HUES6 (cell line): ENCODE measurements around the gene TMEM131L.

ENCODE experiments used
- H3K27ac ChIP-seq: 2 replicates; pipeline ENCODE4 v1.7.0; 2013; ENCODE audit warnings: low read depth, mild to moderate bottlenecking, low read length, inconsistent platforms
- H3K27me3 ChIP-seq: 2 replicates; pipeline ENCODE4 v1.6.1; 2013; ENCODE audit warnings: low read length; ENCODE audit not compliant: control insufficient read depth, insufficient read depth
- H3K36me3 ChIP-seq: 2 replicates; pipeline ENCODE4 v1.6.1; 2013; ENCODE audit warnings: low read length; ENCODE audit not compliant: control insufficient read depth, insufficient read depth
- H3K4me1 ChIP-seq: 2 replicates; pipeline ENCODE4 v1.6.1; 2013; ENCODE audit warnings: low read length; ENCODE audit not compliant: control insufficient read depth, insufficient read depth
- H3K4me3 ChIP-seq: 2 replicates; pipeline ENCODE4 v1.5.1; 2013; ENCODE audit warnings: low read depth, low read length
- H3K9ac ChIP-seq: one replicate; pipeline ENCODE4 v1.6.1; 2013; ENCODE audit warnings: mild to moderate bottlenecking, low read length
- H3K9me3 ChIP-seq: 2 replicates; pipeline ENCODE4 v1.6.1; 2013; ENCODE audit warnings: low read depth, low read length; ENCODE audit not compliant: control insufficient read depth, insufficient read depth

Gene TMEM131L

DNA sequence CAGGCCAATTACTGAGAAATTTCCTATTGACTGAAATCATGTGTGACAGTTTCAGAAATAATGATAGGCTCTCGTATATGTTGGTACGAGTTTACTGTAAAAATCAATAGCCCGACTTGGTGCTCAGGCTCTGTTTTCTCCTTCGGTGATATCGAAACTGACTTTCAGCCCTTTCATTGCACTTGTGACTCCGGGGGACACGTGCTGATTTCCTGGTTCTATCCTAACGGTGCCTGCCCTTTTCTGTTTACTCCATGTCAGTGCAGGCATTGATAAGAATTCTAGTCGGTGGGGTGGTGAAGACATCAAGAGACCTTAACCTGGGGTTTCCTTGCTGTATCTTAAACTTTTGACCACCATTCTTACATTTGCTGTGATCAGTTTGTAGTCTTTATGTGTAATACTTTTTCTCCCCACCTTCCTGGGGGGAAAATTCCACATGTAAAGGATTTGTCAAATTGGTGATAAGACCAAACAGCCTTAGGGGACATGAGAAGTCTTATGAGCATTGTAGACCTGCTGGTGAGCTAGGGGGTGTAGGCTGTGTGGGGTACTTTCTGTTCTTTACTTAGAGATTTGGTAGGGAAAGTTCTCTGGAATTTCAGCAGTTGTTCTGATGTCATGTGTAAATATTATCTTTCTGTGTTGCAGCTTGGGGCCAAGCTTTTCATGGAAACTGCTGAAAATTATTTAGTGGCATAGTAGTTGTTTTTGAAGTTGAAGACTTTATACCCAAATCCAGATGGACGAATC lies 52.7 kb downstream of the TMEM131L start:
- Histone ChIP-seq H3K9ac (no peak overlapping the region), H3K9me3 (no peaks in the 10 kb centered on the region), H3K4me1 (peaks cover 40% of the 10 kb centered on the region), H3K27ac (no peak overlapping the region), H3K36me3 (no peaks in the 10 kb centered on the region), H3K27me3 (no peaks in the 10 kb centered on the region), H3K4me3 (no peak overlapping the region)

DNA sequence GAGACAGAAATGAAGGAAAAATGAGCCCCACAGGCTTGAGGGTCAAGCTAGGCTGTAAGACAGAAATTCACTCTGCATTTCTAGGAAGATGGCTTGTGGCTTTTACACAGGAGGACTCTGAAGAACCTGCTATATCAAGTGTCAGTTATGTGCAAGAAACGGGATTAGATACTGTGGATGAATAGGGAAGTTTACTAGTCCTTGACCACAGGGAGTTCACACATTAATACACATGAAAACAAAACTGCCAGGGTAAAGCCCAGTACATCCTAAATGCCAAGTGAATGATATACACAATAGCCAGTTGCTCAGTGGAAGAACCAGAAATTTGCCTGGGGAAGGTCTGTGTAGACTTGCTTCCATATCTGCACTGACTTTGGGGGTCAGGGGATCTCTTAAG lies 53.5 kb downstream of the TMEM131L start:
- H3K27ac ChIP-seq = no peak overlapping the region
- peaks cover 40% of the 10 kb centered on the region for H3K4me1 ChIP-seq
- H3K36me3 ChIP-seq = no peaks in the 10 kb centered on the region
- no peak overlapping the region for H3K9ac ChIP-seq
- no peaks in the 10 kb centered on the region for H3K27me3 ChIP-seq
- no peak overlapping the region for H3K4me3 ChIP-seq
- H3K9me3 ChIP-seq = no peaks in the 10 kb centered on the region

DNA sequence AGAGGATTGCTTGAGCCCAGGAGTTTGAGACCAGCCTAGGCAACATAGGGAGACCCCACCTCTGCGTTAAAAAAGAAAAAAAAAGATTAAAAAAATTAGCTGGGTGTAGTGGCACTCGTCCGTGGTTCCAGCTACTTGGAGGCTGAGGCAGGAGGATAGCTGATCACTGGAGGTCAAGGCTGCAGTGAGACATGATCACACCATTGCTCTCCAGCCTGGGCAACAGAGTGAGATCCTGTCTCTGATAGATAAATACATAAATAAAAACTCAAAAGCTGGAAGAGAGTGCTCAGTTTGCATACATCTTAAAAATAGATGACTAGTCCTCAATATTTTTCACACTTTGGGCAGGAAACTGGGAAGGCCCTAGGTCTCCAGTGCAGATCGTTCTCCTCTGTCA lies 54.1 kb downstream of the TMEM131L start:
- Histone ChIP-seq H3K9ac (no peak overlapping the region), H3K4me1 (peaks cover 40% of the 10 kb centered on the region)

DNA sequence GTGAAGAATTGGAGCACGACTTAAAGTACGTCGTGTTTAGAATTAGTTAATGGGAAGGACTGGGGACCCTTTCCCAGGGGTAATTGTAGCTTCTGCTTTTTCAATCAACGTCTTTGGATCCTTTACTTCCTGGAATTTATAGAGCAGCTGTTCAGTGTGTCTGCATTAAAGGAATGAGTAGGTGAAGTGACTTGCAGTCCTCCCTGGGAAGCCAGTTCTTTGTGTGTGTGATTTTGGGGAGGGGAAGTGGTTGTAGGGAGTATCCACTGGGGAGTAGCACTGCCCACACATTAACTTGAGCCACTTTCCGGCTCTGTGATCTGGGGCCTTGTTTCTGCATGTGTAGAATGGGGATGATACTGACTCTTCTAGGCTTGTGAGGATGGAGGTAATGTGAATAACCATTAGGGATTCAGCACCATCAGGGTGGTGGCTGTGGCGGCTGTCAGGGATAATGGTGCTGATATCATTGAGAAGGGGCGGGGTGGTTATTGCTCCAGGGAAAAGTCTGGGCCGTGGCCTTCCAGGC lies 54.7 kb downstream of the TMEM131L start:
- Histone ChIP-seq H3K4me1 (peaks cover 40% of the 10 kb centered on the region), H3K4me3 (no peak overlapping the region), H3K9ac (no peak overlapping the region), H3K36me3 (no peaks in the 10 kb centered on the region), H3K9me3 (no peaks in the 10 kb centered on the region), H3K27ac (no peak overlapping the region), H3K27me3 (no peaks in the 10 kb centered on the region)

More for the DNA sequence above, 54.1 kb downstream of the TMEM131L start:
- H3K9me3 ChIP-seq = no peaks in the 10 kb centered on the region
- no peak overlapping the region for H3K4me3 ChIP-seq
- H3K36me3 ChIP-seq = no peaks in the 10 kb centered on the region
- H3K27ac ChIP-seq = no peak overlapping the region
- H3K27me3 ChIP-seq = no peaks in the 10 kb centered on the region

DNA sequence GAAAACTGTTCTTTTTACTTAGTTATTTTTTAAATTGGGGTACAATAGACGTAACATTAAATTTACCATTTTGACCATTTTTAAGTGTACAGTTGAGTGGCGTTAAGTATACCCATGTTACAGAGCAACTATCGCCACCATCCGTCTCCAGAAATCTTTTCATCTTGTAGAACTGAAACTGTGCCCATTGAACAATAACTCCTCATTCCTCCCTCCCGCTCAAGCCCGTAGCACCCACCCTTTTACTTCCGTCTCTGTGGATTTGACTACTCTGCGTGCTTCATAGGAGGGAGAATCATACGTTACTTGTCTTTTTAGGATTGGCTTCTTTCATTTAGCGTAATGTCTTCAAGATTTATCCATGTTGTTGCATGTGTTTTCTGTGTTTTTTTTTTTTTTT lies 55.3 kb downstream of the TMEM131L start:
- Histone ChIP-seq H3K4me1 (peaks cover 40% of the 10 kb centered on the region), H3K9ac (no peak overlapping the region), H3K4me3 (no peak overlapping the region), H3K27me3 (no peaks in the 10 kb centered on the region), H3K27ac (no peak overlapping the region), H3K36me3 (no peaks in the 10 kb centered on the region), H3K9me3 (no peaks in the 10 kb centered on the region)

DNA sequence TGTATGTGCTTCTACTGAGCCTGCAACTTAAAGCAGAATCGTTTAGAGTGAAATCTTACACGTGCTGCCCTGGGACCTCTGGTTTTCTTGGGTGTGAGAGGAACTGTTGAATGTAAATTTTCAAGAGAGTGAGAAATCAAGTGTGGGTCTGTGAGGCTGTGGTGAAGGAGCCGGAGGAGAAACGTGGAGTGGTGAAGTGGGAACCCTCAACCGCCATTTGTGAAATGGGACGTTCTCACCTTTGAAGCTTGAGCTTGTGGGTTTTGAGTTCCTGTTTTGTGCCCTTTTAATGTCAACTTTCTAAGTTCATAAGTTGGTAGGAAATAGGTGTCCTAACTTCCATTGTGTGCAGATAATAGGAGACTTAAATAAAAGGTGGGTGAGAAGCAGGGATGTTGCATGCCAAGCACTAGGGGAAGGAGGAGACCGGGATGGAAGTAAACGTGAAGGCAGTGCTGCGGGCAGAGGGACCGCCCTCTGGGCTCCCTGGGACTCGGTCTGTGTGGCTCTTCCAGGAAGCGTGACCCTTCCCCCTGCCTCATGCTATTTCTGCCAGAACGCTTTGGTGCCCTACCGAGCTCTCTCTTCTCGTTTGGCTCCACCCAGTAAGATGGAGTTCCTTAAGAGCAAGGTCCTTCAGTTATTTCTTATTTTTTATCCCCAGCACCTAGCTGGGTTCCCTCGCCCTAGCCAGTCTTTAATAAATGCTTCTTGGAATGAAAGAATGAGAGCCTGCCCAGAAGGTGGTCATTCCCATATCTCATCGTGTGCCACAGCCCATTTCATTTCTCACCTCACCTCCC lies 56.0 kb downstream of the TMEM131L start:
- H3K4me3 ChIP-seq = no peak overlapping the region
- no peaks in the 10 kb centered on the region for H3K9me3 ChIP-seq
- H3K4me1 ChIP-seq = peaks cover 40% of the 10 kb centered on the region
- no peak overlapping the region for H3K9ac ChIP-seq
- H3K36me3 ChIP-seq = no peaks in the 10 kb centered on the region
- 0 out of 2 replicates have a peak overlapping the region, but pooled peaks have one; percentile 4 for H3K27ac ChIP-seq
- no peaks in the 10 kb centered on the region for H3K27me3 ChIP-seq

DNA sequence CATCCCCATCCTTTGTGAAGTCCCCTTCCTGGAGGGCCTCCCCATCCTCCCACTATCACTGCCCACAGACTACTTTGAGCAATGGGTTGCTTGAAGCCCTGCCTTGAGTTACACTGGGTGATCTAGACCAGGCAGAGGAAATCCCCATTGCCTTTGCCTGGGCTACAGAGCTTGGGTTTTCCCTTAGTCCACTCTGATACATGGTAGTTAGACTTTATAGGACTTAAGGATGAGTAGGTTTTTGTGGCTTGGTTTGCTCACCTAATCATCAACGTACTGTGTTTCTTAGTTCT lies 56.6 kb downstream of the TMEM131L start:
- H3K4me3 ChIP-seq = no peak overlapping the region
- peaks cover 40% of the 10 kb centered on the region for H3K4me1 ChIP-seq
- 0 out of 2 replicates have a peak overlapping the region, but pooled peaks have one; percentile 4 for H3K27ac ChIP-seq
- no peak overlapping the region for H3K9ac ChIP-seq
- H3K36me3 ChIP-seq = no peaks in the 10 kb centered on the region
- no peaks in the 10 kb centered on the region for H3K9me3 ChIP-seq
- H3K27me3 ChIP-seq = no peaks in the 10 kb centered on the region

DNA sequence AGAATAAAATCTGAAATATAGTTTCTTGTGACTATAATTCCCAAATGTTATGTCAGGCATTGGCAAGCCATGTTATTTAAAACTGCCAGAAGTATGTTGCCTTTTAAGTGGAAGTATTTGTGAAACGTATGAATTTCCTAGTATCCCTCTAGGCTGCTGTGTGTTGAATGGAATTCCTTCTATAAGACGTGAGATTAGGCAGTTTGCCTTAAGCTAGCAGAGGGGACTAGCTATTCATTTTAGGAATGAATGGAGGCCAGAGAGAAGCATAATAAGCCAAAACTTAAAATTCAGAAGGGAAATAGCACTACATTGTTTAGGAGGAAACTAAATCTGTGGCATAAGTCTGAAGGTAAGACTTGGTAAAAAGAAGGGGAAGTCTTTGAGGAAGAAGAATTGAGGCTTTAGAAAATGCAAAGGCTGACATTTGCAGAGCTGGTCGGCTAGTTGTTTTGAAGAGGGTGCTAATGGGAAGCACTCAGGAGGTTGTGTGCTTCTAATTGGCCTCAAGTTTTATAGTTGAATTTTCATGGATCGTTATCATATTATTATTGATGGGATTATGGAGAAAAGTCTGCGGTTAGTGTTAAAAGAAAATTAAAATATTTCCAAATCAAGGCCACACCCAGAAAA lies 57.1 kb downstream of the TMEM131L start:
- peaks cover 40% of the 10 kb centered on the region for H3K4me1 ChIP-seq

DNA sequence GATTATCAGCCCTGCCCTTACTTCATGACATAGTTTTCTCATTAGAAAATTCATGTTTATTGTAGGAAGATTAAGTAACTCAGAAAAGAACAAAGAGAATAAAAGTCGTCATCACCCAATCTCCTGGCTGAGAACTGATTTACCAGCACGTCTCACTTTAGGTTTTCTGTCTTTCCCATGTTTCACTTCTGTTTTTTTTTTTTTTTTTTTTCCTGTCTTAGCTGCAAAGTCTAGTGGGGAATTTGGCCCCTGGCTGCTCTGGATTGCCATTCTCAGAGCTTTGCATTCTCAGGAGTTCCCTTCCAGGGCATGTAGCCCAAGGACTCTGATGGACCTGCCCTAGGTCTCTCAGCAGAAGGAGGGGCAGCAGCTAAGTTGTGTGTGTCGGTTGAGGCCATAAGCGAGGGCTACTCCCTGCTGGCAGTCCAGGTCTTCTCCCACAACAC lies 57.8 kb downstream of the TMEM131L start:
- no peak overlapping the region for H3K9ac ChIP-seq
- no peaks in the 10 kb centered on the region for H3K9me3 ChIP-seq
- H3K4me3 ChIP-seq = no peak overlapping the region
- H3K27me3 ChIP-seq = no peaks in the 10 kb centered on the region
- peak overlapping the region; percentile 44; the same call in 1 of the 2 replicates for H3K27ac ChIP-seq
- H3K36me3 ChIP-seq = no peaks in the 10 kb centered on the region
- H3K4me1 ChIP-seq = peaks cover 35% of the 10 kb centered on the region

More for the DNA sequence above, 57.1 kb downstream of the TMEM131L start:
- no peak overlapping the region for H3K9ac ChIP-seq
- H3K27me3 ChIP-seq = no peaks in the 10 kb centered on the region
- H3K9me3 ChIP-seq = no peaks in the 10 kb centered on the region
- no peaks in the 10 kb centered on the region for H3K36me3 ChIP-seq
- peak overlapping the region; percentile 44; the same call in 1 of the 2 replicates for H3K27ac ChIP-seq
- H3K4me3 ChIP-seq = no peak overlapping the region

DNA sequence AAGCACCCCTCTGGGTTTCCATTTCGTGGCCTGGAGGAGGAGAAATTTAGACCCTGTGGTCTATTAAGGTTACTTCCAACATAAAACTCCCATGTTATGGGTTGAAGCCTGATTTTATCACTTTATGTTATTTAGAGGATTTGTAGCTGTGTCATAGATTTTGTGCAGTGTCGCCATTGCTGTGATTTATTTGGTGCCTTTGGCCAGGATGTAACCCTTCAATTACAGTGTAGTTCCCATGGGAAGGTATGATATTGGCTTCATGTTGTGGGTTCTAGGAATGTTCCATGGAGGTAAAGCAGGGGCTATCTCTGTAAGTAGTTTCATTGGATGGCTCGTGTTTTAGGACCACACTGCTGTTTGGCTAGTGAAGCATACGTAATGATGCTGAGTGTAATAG lies 58.5 kb downstream of the TMEM131L start:
- Histone ChIP-seq H3K36me3 (no peaks in the 10 kb centered on the region), H3K27ac (no peak overlapping the region), H3K4me3 (no peak overlapping the region), H3K27me3 (no peaks in the 10 kb centered on the region), H3K4me1 (peaks cover 35% of the 10 kb centered on the region), H3K9ac (no peak overlapping the region), H3K9me3 (no peaks in the 10 kb centered on the region)

DNA sequence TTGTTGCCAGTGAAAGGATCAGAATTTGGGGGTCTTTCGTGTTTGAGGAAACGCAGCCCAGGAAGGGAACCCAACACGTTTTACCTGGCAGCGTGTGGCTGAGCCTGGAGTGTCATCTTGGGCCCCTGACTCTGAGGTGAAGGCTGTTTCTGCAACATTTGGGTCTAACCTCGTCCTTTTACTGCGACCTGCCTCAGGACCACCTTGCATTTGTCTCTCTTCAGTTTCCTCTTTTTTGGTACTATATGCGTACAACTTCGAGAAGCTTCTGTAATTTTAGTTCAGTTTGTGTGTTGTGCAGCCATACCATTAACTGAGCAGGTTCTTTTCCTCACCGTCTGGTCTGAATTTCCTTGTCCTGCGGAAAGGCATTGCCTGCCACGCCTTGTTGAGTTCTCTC lies 61.5 kb downstream of the TMEM131L start:
- peaks cover 23% of the 10 kb centered on the region for H3K4me1 ChIP-seq
- no peaks in the 10 kb centered on the region for H3K9me3 ChIP-seq
- H3K4me3 ChIP-seq = no peak overlapping the region
- H3K27me3 ChIP-seq = no peaks in the 10 kb centered on the region
- H3K36me3 ChIP-seq = no peaks in the 10 kb centered on the region
- H3K27ac ChIP-seq = no peak overlapping the region
- H3K9ac ChIP-seq = no peak overlapping the region
